ENCODE measurements around the gene LRFN3.

Gene LRFN3

DNA sequence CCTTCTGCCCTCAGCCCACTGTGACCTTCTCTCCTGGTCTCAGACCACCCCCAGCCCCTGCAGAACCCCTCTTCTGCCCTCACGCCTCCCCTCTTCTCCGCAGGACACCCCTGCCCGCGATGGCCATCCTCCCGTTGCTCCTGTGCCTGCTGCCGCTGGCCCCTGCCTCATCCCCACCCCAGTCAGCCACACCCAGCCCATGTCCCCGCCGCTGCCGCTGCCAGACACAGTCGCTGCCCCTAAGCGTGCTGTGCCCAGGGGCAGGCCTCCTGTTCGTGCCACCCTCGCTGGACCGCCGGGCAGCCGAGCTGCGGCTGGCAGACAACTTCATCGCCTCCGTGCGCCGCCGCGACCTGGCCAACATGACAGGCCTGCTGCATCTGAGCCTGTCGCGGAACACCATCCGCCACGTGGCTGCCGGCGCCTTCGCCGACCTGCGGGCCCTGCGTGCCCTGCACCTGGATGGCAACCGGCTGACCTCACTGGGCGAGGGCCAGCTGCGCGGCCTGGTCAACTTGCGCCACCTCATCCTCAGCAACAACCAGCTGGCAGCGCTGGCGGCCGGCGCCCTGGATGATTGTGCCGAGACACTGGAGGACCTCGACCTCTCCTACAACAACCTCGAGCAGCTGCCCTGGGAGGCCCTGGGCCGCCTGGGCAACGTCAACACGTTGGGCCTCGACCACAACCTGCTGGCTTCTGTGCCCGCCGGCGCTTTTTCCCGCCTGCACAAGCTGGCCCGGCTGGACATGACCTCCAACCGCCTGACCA is 3.3 kb downstream of the LRFN3 start:
- no peak overlapping the region for H3K27ac ChIP-seq (ENCODE audit: low read length)
- H3K79me2 ChIP-seq (ENCODE audit: low read length), result peaks cover 10% of the 10 kb centered on the region; the same call in 1 of the 2 replicates
- no peak overlapping the region for H3K9ac ChIP-seq (ENCODE audit: low read length)
- H3K9me3 ChIP-seq (ENCODE audit: insufficient read depth, low read length), result no peaks in the 10 kb centered on the region
- peaks cover 2% of the 10 kb centered on the region; the same call in 1 of the 2 replicates for H4K20me1 ChIP-seq (ENCODE audit: insufficient read depth, low read length)
- TF ChIP-seq EZH2phosphoT487 (IDR thresholded peaks at IDR 0.05; ENCODE audit: low read depth), result no peak
- TF ChIP-seq, protein P1, sequence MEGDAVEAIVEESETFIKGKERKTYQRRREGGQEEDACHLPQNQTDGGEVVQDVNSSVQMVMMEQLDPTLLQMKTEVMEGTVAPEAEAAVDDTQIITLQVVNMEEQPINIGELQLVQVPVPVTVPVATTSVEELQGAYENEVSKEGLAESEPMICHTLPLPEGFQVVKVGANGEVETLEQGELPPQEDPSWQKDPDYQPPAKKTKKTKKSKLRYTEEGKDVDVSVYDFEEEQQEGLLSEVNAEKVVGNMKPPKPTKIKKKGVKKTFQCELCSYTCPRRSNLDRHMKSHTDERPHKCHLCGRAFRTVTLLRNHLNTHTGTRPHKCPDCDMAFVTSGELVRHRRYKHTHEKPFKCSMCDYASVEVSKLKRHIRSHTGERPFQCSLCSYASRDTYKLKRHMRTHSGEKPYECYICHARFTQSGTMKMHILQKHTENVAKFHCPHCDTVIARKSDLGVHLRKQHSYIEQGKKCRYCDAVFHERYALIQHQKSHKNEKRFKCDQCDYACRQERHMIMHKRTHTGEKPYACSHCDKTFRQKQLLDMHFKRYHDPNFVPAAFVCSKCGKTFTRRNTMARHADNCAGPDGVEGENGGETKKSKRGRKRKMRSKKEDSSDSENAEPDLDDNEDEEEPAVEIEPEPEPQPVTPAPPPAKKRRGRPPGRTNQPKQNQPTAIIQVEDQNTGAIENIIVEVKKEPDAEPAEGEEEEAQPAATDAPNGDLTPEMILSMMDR (IDR thresholded peaks at IDR 0.05; ENCODE audit: low read depth, low read length), result no peak
- H3K4me1 ChIP-seq (ENCODE audit: low read length), result peaks cover 21% of the 10 kb centered on the region
- H3K27me3 ChIP-seq (ENCODE audit: low read depth, low read length), result no peaks in the 10 kb centered on the region
- peaks cover 6% of the 10 kb centered on the region for H3K36me3 ChIP-seq (replicated peaks; ENCODE audit: low read depth, low read length)
- H3K4me3 ChIP-seq (ENCODE audit: low read length), result no peak overlapping the region
- no peak overlapping the region for H2AFZ ChIP-seq (ENCODE audit: low read depth, low read length)
- no peak overlapping the region for H3K4me2 ChIP-seq (ENCODE audit: low read length)

DNA sequence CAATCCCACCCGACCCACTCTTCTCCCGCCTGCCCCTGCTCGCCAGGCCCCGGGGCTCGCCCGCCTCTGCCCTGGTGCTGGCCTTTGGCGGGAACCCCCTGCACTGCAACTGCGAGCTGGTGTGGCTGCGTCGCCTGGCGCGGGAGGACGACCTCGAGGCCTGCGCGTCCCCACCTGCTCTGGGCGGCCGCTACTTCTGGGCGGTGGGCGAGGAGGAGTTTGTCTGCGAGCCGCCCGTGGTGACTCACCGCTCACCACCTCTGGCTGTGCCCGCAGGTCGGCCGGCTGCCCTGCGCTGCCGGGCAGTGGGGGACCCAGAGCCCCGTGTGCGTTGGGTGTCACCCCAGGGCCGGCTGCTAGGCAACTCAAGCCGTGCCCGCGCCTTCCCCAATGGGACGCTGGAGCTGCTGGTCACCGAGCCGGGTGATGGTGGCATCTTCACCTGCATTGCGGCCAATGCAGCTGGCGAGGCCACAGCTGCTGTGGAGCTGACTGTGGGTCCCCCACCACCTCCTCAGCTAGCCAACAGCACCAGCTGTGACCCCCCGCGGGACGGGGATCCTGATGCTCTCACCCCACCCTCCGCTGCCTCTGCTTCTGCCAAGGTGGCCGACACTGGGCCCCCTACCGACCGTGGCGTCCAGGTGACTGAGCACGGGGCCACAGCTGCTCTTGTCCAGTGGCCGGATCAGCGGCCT is 4.1 kb downstream of the LRFN3 start:
- H2AFZ ChIP-seq (ENCODE audit: low read depth, low read length), result no peak overlapping the region
- TF ChIP-seq EZH2phosphoT487 (IDR thresholded peaks at IDR 0.05; ENCODE audit: low read depth), result no peak
- TF ChIP-seq, protein P1 (IDR thresholded peaks at IDR 0.05; ENCODE audit: low read depth, low read length), result no peak
- no peaks in the 10 kb centered on the region for H3K27me3 ChIP-seq (ENCODE audit: low read depth, low read length)
- H3K4me3 ChIP-seq (ENCODE audit: low read length), result no peak overlapping the region
- no peak overlapping the region for H3K27ac ChIP-seq (ENCODE audit: low read length)
- peaks cover 10% of the 10 kb centered on the region; the same call in 1 of the 2 replicates for H3K79me2 ChIP-seq (ENCODE audit: low read length)
- peaks cover 21% of the 10 kb centered on the region for H3K4me1 ChIP-seq (ENCODE audit: low read length)
- no peak overlapping the region for H3K9ac ChIP-seq (ENCODE audit: low read length)
- H4K20me1 ChIP-seq (ENCODE audit: insufficient read depth, low read length), result peaks cover 2% of the 10 kb centered on the region; the same call in 1 of the 2 replicates
- no peak overlapping the region for H3K4me2 ChIP-seq (ENCODE audit: low read length)
- peaks cover 6% of the 10 kb centered on the region for H3K36me3 ChIP-seq (replicated peaks; ENCODE audit: low read depth, low read length)
- no peaks in the 10 kb centered on the region for H3K9me3 ChIP-seq (ENCODE audit: insufficient read depth, low read length)

DNA sequence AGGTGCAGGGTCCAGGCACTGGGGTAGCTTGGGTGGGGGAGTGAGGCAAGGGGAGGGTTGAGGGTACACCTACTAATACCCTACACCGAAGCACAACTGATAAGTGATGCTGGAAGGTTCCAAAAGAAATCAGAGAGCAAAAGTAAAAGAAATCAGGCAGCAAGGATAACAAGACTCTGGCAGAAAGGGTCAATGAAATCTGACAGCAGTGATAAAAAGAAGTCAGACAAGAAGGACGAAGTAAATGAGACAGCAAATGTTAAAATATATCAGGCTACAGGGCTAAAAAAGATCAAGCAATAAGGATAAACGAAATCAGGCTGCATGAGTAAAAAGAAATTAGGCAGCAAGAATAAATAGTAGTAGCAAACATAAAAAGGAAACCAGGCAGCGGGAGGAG is 4.7 kb downstream of the LRFN3 start:
- H3K4me3 ChIP-seq (ENCODE audit: low read length), result no peak overlapping the region
- peaks cover 2% of the 10 kb centered on the region; the same call in 1 of the 2 replicates for H4K20me1 ChIP-seq (ENCODE audit: insufficient read depth, low read length)
- no peak overlapping the region for H3K27ac ChIP-seq (ENCODE audit: low read length)
- no peak for TF ChIP-seq EZH2phosphoT487 (IDR thresholded peaks at IDR 0.05; ENCODE audit: low read depth)
- TF ChIP-seq, protein P1 (IDR thresholded peaks at IDR 0.05; ENCODE audit: low read depth, low read length), result no peak
- no peak overlapping the region for H3K9ac ChIP-seq (ENCODE audit: low read length)
- H3K27me3 ChIP-seq (ENCODE audit: low read depth, low read length), result no peaks in the 10 kb centered on the region
- peaks cover 17% of the 10 kb centered on the region for H3K4me1 ChIP-seq (ENCODE audit: low read length)
- H3K79me2 ChIP-seq (ENCODE audit: low read length), result peaks cover 10% of the 10 kb centered on the region; the same call in 1 of the 2 replicates
- H2AFZ ChIP-seq (ENCODE audit: low read depth, low read length), result no peak overlapping the region
- peaks cover 6% of the 10 kb centered on the region for H3K36me3 ChIP-seq (replicated peaks; ENCODE audit: low read depth, low read length)
- H3K4me2 ChIP-seq (ENCODE audit: low read length), result no peak overlapping the region
- H3K9me3 ChIP-seq (ENCODE audit: insufficient read depth, low read length), result no peaks in the 10 kb centered on the region

DNA sequence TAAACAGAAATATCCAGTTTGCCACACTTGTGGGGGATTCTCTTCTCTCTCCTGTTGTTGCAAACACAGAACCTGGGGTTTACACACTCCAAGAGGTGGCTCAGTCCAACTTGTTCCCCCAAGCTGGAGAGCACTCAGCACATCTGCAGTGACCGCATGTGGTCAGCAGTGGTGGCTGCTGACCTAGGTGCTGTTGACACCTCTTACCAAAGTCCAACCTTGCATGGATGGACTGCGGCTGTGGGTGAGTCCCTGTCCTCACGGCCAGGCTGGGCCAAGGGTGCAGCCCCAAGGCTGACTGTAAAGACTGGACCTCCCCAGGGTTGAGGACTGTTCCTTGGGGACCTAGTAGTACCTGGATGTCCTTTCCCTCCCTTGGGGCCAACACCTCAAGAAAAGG is 6.1 kb downstream of the LRFN3 start:
- peaks cover 2% of the 10 kb centered on the region; the same call in 1 of the 2 replicates for H4K20me1 ChIP-seq (ENCODE audit: insufficient read depth, low read length)
- H3K9me3 ChIP-seq (ENCODE audit: insufficient read depth, low read length), result no peaks in the 10 kb centered on the region
- H3K4me3 ChIP-seq (ENCODE audit: low read length), result no peak overlapping the region
- H3K79me2 ChIP-seq (ENCODE audit: low read length), result peaks cover 2% of the 10 kb centered on the region; the same call in 1 of the 2 replicates
- no peak for TF ChIP-seq EZH2phosphoT487 (IDR thresholded peaks at IDR 0.05; ENCODE audit: low read depth)
- TF ChIP-seq, protein P1 (IDR thresholded peaks at IDR 0.05; ENCODE audit: low read depth, low read length), result no peak
- no peaks in the 10 kb centered on the region for H3K27me3 ChIP-seq (ENCODE audit: low read depth, low read length)
- no peak overlapping the region for H3K4me2 ChIP-seq (ENCODE audit: low read length)
- H2AFZ ChIP-seq (ENCODE audit: low read depth, low read length), result no peak overlapping the region
- H3K27ac ChIP-seq (ENCODE audit: low read length), result no peak overlapping the region
- H3K4me1 ChIP-seq (ENCODE audit: low read length), result peaks cover 10% of the 10 kb centered on the region
- H3K36me3 ChIP-seq (replicated peaks; ENCODE audit: low read depth, low read length), result peaks cover 6% of the 10 kb centered on the region
- no peak overlapping the region for H3K9ac ChIP-seq (ENCODE audit: low read length)
